GM19099 (cell line): Measurements from ENCODE around the gene CCM2L.

Experiments
- POLR2A ChIP-seq: IDR thresholded peaks from 3 replicates; pipeline ENCODE4 v1.6.1; 2011; ENCODE audit warnings: low read depth; ENCODE audit not compliant: insufficient read length; ENCODE audit errors: extremely low read depth

Gene CCM2L

GRCh38 chr20:32010666-32011065 is 428 bp downstream of the CCM2L start:
- TF ChIP-seq POLR2A: no peak

- no peak for TF ChIP-seq POLR2A
Observed at GRCh38 chr20:32012159-32012688, 2.0 kb downstream of the CCM2L start.

GRCh38 chr20:32013326-32013725 is 3.1 kb downstream of the CCM2L start:
- no peak for TF ChIP-seq POLR2A

GRCh38 chr20:32017711-32018251 is 7.5 kb downstream of the CCM2L start:
- no peak for TF ChIP-seq POLR2A

- TF ChIP-seq POLR2A: no peak
Observed at GRCh38 chr20:32018269-32019155, 8.3 kb downstream of the CCM2L start.

GRCh38 chr20:32019156-32019510 is 8.9 kb downstream of the CCM2L start:
- no peak for TF ChIP-seq POLR2A

GRCh38 chr20:32019563-32020463 is 9.6 kb downstream of the CCM2L start:
- TF ChIP-seq POLR2A: no peak

GRCh38 chr20:32021091-32021490 is 10.9 kb downstream of the CCM2L start:
- no peak for TF ChIP-seq POLR2A

- no peak for TF ChIP-seq POLR2A
Observed at GRCh38 chr20:32024683-32025295, 14.6 kb downstream of the CCM2L start.

GRCh38 chr20:32027643-32028042 is 17.4 kb downstream of the CCM2L start:
- no peak for TF ChIP-seq POLR2A

GRCh38 chr20:32028647-32029372 is 18.6 kb downstream of the CCM2L start:
- no peak for TF ChIP-seq POLR2A

GRCh38 chr20:32029561-32029960 is 19.3 kb downstream of the CCM2L start:
- no peak for TF ChIP-seq POLR2A

GRCh38 chr20:32031007-32031958 is 21.0 kb downstream of the CCM2L start:
- no peak for TF ChIP-seq POLR2A
